ENCODE data around the gene SCGB2A2. TPM values are rescaled to one million over a fixed set of nuclear protein-coding genes. Genes with fewer than 3 reads are reported as not detected.

SCGB2A2 gene
- total RNA-seq, 1 donor from 2014 or later, result not detected

DNA sequence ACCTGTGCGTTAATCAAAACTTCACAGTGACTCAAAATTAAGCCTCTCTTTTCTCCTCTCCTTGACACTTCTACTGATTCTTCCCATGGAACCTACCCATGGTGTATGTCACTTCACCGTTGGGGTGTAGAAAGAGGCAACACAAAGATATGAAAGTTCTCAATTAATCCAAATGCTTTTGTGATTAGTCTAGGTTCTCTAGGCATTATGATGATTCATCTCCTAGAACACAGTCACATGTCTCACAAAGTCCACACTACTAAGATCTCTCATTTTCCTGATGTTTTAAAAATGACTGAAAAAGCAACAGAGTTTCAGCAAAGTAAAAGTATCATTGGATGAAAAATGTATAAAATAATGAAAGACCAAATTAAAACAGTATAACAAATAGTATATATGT is 13.7 kb upstream of the SCGB2A2 start:
- no peak overlapping the region for H3K27ac ChIP-seq
- TF ChIP-seq, protein P1, sequence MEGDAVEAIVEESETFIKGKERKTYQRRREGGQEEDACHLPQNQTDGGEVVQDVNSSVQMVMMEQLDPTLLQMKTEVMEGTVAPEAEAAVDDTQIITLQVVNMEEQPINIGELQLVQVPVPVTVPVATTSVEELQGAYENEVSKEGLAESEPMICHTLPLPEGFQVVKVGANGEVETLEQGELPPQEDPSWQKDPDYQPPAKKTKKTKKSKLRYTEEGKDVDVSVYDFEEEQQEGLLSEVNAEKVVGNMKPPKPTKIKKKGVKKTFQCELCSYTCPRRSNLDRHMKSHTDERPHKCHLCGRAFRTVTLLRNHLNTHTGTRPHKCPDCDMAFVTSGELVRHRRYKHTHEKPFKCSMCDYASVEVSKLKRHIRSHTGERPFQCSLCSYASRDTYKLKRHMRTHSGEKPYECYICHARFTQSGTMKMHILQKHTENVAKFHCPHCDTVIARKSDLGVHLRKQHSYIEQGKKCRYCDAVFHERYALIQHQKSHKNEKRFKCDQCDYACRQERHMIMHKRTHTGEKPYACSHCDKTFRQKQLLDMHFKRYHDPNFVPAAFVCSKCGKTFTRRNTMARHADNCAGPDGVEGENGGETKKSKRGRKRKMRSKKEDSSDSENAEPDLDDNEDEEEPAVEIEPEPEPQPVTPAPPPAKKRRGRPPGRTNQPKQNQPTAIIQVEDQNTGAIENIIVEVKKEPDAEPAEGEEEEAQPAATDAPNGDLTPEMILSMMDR (IDR thresholded peaks at IDR 0.05), result no peak
- ATAC-seq, result no peak
- no peak for DNase-seq
- H3K4me1 ChIP-seq, result no peaks in the 10 kb centered on the region
- intact Hi-C loops (cut with DNase I), result no loop called here
- no peak overlapping the region for H3K4me3 ChIP-seq
- H3K9me3 ChIP-seq, result peaks cover 21% of the 10 kb centered on the region
- H3K36me3 ChIP-seq, result no peaks in the 10 kb centered on the region
- H3K27me3 ChIP-seq, result no peaks in the 10 kb centered on the region

DNA sequence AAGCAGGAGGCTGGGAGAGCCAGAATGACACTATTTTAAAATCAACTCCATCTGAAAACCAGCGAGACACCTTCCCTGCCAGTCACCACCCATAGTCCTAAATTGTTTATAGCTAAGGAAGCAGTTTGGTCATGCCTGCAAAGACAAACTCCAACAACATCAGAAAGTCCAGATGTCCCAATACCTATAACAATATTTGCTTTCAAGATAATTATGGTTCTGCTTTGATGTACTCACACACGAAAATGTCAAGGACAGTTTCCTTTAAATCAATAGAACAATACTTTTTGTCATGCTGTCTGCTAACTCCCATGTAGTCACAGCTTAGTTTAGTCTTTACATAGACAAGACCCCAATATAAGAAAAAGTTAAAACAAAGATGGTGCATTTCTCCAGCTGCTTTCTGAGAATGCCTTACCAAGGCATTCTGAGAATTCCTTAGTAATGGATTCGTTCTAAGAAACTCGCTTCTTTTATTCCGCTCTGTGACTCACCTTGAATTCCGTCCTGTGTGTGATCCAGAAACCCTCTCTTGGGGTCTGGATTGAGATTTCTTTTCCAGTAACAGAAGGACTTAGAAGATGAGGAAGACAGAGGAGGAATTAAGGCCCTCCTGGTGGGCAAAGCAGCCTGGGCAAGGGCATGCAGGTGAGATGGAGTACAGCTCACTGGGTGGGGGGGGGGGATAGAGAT is 9.6 kb upstream of the SCGB2A2 start:
- Histone ChIP-seq H3K36me3 (no peaks in the 10 kb centered on the region), H3K27ac (no peak overlapping the region), H3K9me3 (no peaks in the 10 kb centered on the region), H3K27me3 (no peaks in the 10 kb centered on the region), H3K4me3 (no peak overlapping the region), H3K4me1 (no peaks in the 10 kb centered on the region)
- TF ChIP-seq, protein P1 (IDR thresholded peaks at IDR 0.05), result no peak
- ATAC-seq (no peak), DNase-seq (no peak)
- intact Hi-C loops (cut with DNase I), result no loop called here

DNA sequence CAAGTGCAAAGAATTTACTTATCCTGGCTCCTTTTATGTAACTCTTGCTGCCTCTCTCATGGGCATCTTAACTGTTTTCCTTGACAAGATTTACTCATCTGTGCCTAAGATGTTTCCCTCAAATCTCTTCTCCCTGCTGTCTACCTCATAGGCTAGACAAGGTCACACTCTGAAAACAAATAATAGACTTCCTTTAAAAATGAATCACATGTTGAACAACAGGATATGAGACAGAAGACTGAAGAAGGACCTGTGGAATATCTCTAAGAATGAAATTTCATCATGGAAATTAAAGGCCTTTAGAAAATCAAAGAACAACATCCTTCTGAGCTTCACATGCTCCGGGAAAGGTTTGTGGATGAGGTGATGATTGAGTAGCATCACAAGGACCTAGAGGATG is 6.0 kb upstream of the SCGB2A2 start:
- H3K9me3 ChIP-seq, result no peaks in the 10 kb centered on the region
- H3K36me3 ChIP-seq, result no peaks in the 10 kb centered on the region
- no peak overlapping the region for H3K27ac ChIP-seq
- intact Hi-C loops (cut with DNase I), result no loop called here
- TF ChIP-seq, protein P1 (IDR thresholded peaks at IDR 0.05), result no peak
- DNase-seq, result no peak
- no peak for ATAC-seq
- H3K27me3 ChIP-seq, result peaks cover 8% of the 10 kb centered on the region
- no peaks in the 10 kb centered on the region for H3K4me1 ChIP-seq
- no peak overlapping the region for H3K4me3 ChIP-seq

DNA sequence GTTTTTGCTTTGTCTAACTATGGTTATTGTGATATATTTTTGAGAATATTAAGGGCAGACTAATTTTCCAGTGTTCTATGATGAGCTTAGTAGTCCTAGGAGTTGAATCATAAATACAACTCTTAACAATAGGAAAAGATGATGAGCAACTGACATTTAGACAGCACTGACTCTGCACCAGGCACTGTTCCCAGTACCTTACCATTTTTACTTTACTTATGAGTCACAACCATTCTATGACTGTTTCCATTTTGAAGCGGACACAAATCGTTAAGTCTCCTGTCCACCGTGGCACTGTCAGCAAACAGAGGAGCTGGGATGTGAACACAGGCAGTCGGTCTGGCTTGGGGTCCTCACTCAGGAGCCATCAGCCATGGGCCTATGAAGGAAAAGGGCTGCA is 3.4 kb upstream of the SCGB2A2 start:
- Histone ChIP-seq H3K27me3 (peaks cover 8% of the 10 kb centered on the region), H3K36me3 (no peaks in the 10 kb centered on the region), H3K27ac (no peak overlapping the region), H3K9me3 (no peaks in the 10 kb centered on the region), H3K4me3 (no peak overlapping the region), H3K4me1 (no peaks in the 10 kb centered on the region)
- ATAC-seq, result no peak
- DNase-seq, result no peak
- TF ChIP-seq, protein P1 (IDR thresholded peaks at IDR 0.05), result no peak
- intact Hi-C loops (cut with DNase I), result no loop called here

DNA sequence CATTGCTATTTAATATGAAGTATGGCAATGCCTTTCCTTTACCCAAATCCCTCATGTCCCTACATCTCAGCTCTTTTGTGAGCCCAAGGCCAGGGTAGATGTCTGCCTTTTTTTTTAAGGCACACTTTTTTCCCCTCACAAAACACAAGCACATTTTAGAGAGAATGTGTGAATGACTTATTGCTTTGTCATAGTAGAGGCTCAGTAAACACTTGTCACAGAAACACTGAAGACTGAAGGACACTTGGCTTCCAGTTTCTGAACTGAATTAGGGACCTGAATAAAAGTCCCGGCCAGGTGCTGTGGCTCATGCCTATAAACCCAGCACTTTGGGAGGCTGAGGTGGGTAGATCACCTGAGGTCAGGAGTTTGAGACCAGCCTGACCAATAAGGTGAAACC is 2.9 kb upstream of the SCGB2A2 start:
- TF ChIP-seq, protein P1 (IDR thresholded peaks at IDR 0.05), result no peak

DNA sequence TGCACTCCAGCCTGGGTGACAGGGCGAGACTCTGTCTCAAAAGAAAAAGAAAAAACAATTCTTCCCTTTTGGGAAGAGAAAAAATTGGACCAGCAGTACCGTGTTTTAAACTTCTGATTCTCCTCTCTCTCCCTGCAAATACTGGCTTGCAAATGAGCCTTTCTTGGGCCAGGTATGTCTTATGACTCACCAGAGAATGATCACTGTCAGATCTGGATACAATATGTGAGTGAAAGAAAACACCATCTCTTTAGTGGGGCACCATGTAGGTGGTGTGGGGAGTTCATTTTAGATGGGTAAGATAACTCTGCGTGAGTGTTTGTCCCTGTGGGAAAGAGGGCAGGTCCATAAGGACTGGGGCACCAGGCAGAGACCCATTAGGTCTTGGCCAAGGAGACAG is 2.4 kb upstream of the SCGB2A2 start:
- no peaks in the 10 kb centered on the region for H3K4me1 ChIP-seq
- peaks cover 8% of the 10 kb centered on the region for H3K27me3 ChIP-seq

More for the DNA sequence above, 2.9 kb upstream of the SCGB2A2 start:
- no peak for ATAC-seq
- Histone ChIP-seq H3K4me3 (no peak overlapping the region), H3K27ac (no peak overlapping the region), H3K4me1 (no peaks in the 10 kb centered on the region), H3K9me3 (no peaks in the 10 kb centered on the region), H3K27me3 (peaks cover 8% of the 10 kb centered on the region), H3K36me3 (no peaks in the 10 kb centered on the region)
- DNase-seq, result no peak
- intact Hi-C loops (cut with DNase I), result no loop called here

More for the DNA sequence above, 2.4 kb upstream of the SCGB2A2 start:
- no peak for DNase-seq
- Histone ChIP-seq H3K27ac (no peak overlapping the region), H3K9me3 (no peaks in the 10 kb centered on the region), H3K36me3 (no peaks in the 10 kb centered on the region), H3K4me3 (no peak overlapping the region)
- intact Hi-C loops (cut with DNase I), result no loop called here
- no peak for ATAC-seq
- TF ChIP-seq, protein P1 (IDR thresholded peaks at IDR 0.05), result no peak

Data from upper lobe of right lung (tissue), 1 donor.